ENCODE measurements around the gene PRICKLE4. TPM values are rescaled to one million over a fixed set of nuclear protein-coding genes. Genes with fewer than 3 reads are reported as not detected.

PRICKLE4 gene
- total RNA-seq, 2 donors from 2014 or later = 11.4 to 11.6 TPM

- no peaks in the 10 kb centered on the region for H3K9me3 ChIP-seq
- H3K4me3 ChIP-seq = no peak overlapping the region
- peak; percentile 78 for DNase-seq (ENCODE audit: low spot score)
- peaks cover 21% of the 10 kb centered on the region for H3K4me1 ChIP-seq (replicated peaks)
- intact Hi-C loops (cut with DNase I) = no loop called here
- no peaks in the 10 kb centered on the region for H3K27me3 ChIP-seq (replicated peaks; ENCODE audit: insufficient read depth)
- H3K36me3 ChIP-seq = peaks cover 0 to 13% of the 10 kb centered on the region in 2 donors
- peak overlapping the region; percentile 66 to 76 for H3K27ac ChIP-seq
- TF ChIP-seq POLR2A (IDR thresholded peaks at IDR 0.05) (no peak), POLR2AphosphoS5 (IDR thresholded peaks at IDR 0.05) (peak; percentile 74)
- 66% methylated on average over 10 of the region's 10 CpGs for WGBS
Observed at GRCh38 chr6:41768545-41769308, 11.9 kb upstream of the PRICKLE4 start.

DNA sequence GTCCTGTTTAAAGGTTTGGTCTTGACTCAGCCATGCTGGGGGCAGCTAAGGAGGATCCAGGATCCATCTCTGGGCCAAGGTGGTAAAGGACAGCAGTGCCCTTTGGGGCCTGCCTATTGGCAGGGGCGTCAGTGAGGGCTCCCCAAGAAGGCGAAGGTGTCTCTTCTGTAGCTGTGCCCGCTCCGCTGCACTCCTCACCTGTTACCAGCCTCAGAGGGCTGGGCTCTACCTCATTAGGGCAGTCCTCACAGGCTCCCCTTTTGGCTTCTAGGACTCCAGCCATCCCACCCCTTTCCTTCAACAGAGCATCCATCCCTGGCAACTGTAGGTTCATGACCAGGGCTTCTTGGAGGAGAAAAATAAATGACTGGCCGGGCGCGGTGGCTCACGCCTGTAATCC, 11.2 kb upstream of the PRICKLE4 start:
- Histone ChIP-seq H3K27ac (peak overlapping the region; percentile 66 to 76), H3K27me3 (replicated peaks; ENCODE audit: insufficient read depth) (no peaks in the 10 kb centered on the region), H3K9me3 (no peaks in the 10 kb centered on the region), H3K4me1 (replicated peaks) (peaks cover 21% of the 10 kb centered on the region), H3K36me3 (peaks cover 0 to 13% of the 10 kb centered on the region in 2 donors), H3K4me3 (no peak overlapping the region)
- TF ChIP-seq, protein P1, sequence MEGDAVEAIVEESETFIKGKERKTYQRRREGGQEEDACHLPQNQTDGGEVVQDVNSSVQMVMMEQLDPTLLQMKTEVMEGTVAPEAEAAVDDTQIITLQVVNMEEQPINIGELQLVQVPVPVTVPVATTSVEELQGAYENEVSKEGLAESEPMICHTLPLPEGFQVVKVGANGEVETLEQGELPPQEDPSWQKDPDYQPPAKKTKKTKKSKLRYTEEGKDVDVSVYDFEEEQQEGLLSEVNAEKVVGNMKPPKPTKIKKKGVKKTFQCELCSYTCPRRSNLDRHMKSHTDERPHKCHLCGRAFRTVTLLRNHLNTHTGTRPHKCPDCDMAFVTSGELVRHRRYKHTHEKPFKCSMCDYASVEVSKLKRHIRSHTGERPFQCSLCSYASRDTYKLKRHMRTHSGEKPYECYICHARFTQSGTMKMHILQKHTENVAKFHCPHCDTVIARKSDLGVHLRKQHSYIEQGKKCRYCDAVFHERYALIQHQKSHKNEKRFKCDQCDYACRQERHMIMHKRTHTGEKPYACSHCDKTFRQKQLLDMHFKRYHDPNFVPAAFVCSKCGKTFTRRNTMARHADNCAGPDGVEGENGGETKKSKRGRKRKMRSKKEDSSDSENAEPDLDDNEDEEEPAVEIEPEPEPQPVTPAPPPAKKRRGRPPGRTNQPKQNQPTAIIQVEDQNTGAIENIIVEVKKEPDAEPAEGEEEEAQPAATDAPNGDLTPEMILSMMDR (IDR thresholded peaks at IDR 0.05) = no peak
- TF ChIP-seq POLR2A (IDR thresholded peaks at IDR 0.05) (no peak), POLR2AphosphoS5 (IDR thresholded peaks at IDR 0.05) (no peak)
- 98% methylated on average over 8 of the region's 8 CpGs for WGBS
- DNase-seq (ENCODE audit: low spot score) = no peak
- intact Hi-C loops (cut with DNase I) = no loop called here

GRCh38 chr6:41770381-41771057, 10.1 kb upstream of the PRICKLE4 start:
- Histone ChIP-seq H3K36me3 (peaks cover 0 to 13% of the 10 kb centered on the region in 2 donors), H3K4me1 (replicated peaks) (peaks cover 21% of the 10 kb centered on the region), H3K4me3 (no peak overlapping the region), H3K9me3 (no peaks in the 10 kb centered on the region), H3K27me3 (replicated peaks; ENCODE audit: insufficient read depth) (no peaks in the 10 kb centered on the region), H3K27ac (no peak overlapping the region)
- no peak for DNase-seq (ENCODE audit: low spot score)
- TF ChIP-seq POLR2AphosphoS5 (IDR thresholded peaks at IDR 0.05) (no peak), POLR2A (IDR thresholded peaks at IDR 0.05) (no peak)
- TF ChIP-seq, protein P1 (IDR thresholded peaks at IDR 0.05) = no peak
- intact Hi-C loops (cut with DNase I) = no loop called here
- WGBS = 90% methylated on average over 25 of the region's 30 CpGs

- no peaks in the 10 kb centered on the region for H3K9me3 ChIP-seq
- 87% methylated on average over 26 of the region's 29 CpGs for WGBS
- DNase-seq (ENCODE audit: low spot score) = no peak
- intact Hi-C loops (cut with DNase I) = no loop called here
- H3K27me3 ChIP-seq (replicated peaks; ENCODE audit: insufficient read depth) = no peaks in the 10 kb centered on the region
- H3K36me3 ChIP-seq = peaks cover 0 to 13% of the 10 kb centered on the region in 2 donors
- H3K27ac ChIP-seq = no peak overlapping the region
- H3K4me1 ChIP-seq (replicated peaks) = peaks cover 21% of the 10 kb centered on the region
- H3K4me3 ChIP-seq = no peak overlapping the region
- TF ChIP-seq POLR2A (IDR thresholded peaks at IDR 0.05) (no peak), POLR2AphosphoS5 (IDR thresholded peaks at IDR 0.05) (no peak)
- TF ChIP-seq, protein P1 (IDR thresholded peaks at IDR 0.05) = no peak
Observed at GRCh38 chr6:41771058-41771983, 9.3 kb upstream of the PRICKLE4 start.

DNA sequence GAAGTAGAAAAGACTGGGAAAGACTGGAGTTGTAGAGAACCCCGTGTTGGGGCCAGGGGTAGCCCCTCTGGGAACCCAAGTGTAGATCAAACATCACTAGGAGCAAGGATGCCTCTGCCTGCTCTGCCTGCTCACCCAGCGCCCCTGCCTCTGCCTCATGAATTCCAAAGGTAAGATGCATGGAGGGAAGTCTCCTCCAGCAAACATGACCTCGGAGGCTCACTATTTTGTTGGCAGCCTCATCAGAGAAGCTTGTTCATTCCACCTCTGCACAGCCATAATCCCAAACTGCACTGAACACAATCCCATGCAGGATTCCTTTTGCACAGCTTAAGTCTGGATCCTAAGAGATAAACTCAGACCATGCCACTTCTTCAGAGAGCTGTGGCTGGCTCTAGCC, 5.7 kb upstream of the PRICKLE4 start:
- Histone ChIP-seq H3K4me1 (replicated peaks) (no peaks in the 10 kb centered on the region), H3K27ac (no peak overlapping the region), H3K9me3 (no peaks in the 10 kb centered on the region), H3K36me3 (peaks cover 0 to 13% of the 10 kb centered on the region in 2 donors), H3K27me3 (replicated peaks; ENCODE audit: insufficient read depth) (no peaks in the 10 kb centered on the region), H3K4me3 (no peak overlapping the region)
- no peak for DNase-seq (ENCODE audit: low spot score)
- no peak for TF ChIP-seq POLR2AphosphoS5 (IDR thresholded peaks at IDR 0.05)
- TF ChIP-seq, protein P1 (IDR thresholded peaks at IDR 0.05) = no peak
- TF ChIP-seq POLR2A (IDR thresholded peaks at IDR 0.05) = no peak
- intact Hi-C loops (cut with DNase I) = no loop called here
- WGBS = 85% methylated on average over 3 of the region's 3 CpGs

Data from prostate gland (tissue), 2 donors.